GM12878 (cell line): ENCODE results near the gene SNF8.

Source experiments
- CEBPB ChIP-seq, 2 experiments: fragments of 150-350 bp in 1 of 2; IDR thresholded peaks; 2 replicates each; pipeline ENCODE4 v1.6.1; 2012 to 2014; ENCODE audit warnings: low read depth in 2 of 2, low read length in 2 of 2, borderline replicate concordance in 1 of 2, inconsistent platforms in 1 of 2
- JUND ChIP-seq: IDR thresholded peaks from 2 replicates; pipeline ENCODE4 v1.6.1; 2012; ENCODE audit warnings: low read depth, mild to moderate bottlenecking, low read length, improper control_type of control experiment, moderate library complexity
- KDM1A ChIP-seq: fragments of 200-600 bp; sonication (generic); IDR thresholded peaks from 2 replicates; pipeline ENCODE4 v1.6.1; 2016; ENCODE audit warnings: borderline replicate concordance
- SMAD5 ChIP-seq: IDR thresholded peaks from 2 replicates; pipeline ENCODE4 v1.6.1; 2016; ENCODE audit warnings: antibody characterized with exemption, low read depth
- ZNF24 ChIP-seq: fragments of 450-650 bp; IDR thresholded peaks from 2 replicates; pipeline ENCODE4 v1.6.1; 2017; ENCODE audit warnings: antibody characterized with exemption, mild to moderate bottlenecking
- TF ChIP-seq, protein P1 (sequence below), 3 experiments: IDR thresholded peaks in 2 of 3; conservative IDR thresholded peaks in 1 of 3; 2 replicates each; pipeline ENCODE4 v1.5.1; 2011; ENCODE audit warnings: low read depth in 3 of 3, low read length in 3 of 3, mild to moderate bottlenecking in 3 of 3, control low read depth in 2 of 3, moderate library complexity in 2 of 3, inconsistent platforms in 1 of 3, mixed read lengths in 1 of 3; ENCODE audit not compliant: control insufficient read depth in 2 of 3, insufficient read depth in 1 of 3; ENCODE audit errors: extremely low read depth in 1 of 3
- TF ChIP-seq, protein P2 (sequence below): IDR thresholded peaks from 2 replicates; pipeline ENCODE4 v1.6.1; 2012; ENCODE audit warnings: low read depth, low read length, improper control_type of control experiment
- TF ChIP-seq, protein P3 (sequence below): IDR thresholded peaks from 2 replicates; pipeline ENCODE4 v1.6.1; 2012; ENCODE audit warnings: low read depth, low read length, improper control_type of control experiment
- TF ChIP-seq, protein P4 (sequence below): IDR thresholded peaks from 2 replicates; pipeline ENCODE4 v1.6.1; 2012; ENCODE audit warnings: mild to moderate bottlenecking, low read depth, low read length

DNA sequence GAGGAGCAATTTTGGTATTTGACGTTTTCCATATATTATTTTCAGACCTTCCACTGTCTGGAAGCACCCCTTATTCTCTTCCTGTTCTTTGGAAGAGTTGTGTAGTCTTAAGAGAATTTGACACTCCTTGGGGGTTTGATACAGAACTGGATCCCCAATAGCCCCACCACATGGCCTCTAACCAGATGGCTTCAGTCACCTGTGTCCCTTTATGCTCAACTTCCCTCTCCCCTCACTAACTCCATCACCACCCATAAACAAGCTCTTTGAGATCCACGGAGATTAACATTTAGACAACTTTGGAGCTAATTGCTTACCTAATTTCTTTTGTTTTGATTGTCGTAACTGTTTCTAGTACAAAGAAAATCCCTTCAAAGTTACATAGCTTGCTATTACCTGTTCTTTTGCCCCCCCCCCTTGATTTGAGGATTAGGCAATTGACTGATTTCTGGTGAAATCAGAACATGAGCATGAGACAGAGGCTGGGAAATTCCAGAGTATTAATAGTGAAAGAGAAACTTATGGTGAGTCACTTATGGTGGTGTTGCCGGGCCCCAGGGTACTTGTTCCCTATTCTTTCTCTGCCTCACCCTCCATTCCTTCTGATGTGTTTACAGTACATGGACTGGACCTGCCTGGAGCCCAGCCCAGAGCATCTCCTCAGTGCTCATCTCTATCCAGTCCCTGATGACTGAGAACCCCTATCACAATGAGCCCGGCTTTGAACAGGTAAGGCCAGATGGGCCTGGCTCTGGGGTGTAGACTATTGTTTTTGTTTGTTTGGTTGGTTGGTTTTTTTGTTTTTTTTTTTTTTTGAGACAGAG lies 29.0 kb downstream of the SNF8 start:
- TF ChIP-seq, protein P1, sequence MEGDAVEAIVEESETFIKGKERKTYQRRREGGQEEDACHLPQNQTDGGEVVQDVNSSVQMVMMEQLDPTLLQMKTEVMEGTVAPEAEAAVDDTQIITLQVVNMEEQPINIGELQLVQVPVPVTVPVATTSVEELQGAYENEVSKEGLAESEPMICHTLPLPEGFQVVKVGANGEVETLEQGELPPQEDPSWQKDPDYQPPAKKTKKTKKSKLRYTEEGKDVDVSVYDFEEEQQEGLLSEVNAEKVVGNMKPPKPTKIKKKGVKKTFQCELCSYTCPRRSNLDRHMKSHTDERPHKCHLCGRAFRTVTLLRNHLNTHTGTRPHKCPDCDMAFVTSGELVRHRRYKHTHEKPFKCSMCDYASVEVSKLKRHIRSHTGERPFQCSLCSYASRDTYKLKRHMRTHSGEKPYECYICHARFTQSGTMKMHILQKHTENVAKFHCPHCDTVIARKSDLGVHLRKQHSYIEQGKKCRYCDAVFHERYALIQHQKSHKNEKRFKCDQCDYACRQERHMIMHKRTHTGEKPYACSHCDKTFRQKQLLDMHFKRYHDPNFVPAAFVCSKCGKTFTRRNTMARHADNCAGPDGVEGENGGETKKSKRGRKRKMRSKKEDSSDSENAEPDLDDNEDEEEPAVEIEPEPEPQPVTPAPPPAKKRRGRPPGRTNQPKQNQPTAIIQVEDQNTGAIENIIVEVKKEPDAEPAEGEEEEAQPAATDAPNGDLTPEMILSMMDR (IDR thresholded peaks at IDR 0.05 in 2 of 3, conservative IDR thresholded peaks at IDR 0.05 in 1 of 3; ENCODE audit: control insufficient read depth in 2 of 3, extremely low read depth in 1 of 3, insufficient read depth in 1 of 3, low read depth in 3 of 3, low read length in 3 of 3): no peak
- TF ChIP-seq, protein P2, sequence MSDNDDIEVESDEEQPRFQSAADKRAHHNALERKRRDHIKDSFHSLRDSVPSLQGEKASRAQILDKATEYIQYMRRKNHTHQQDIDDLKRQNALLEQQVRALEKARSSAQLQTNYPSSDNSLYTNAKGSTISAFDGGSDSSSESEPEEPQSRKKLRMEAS: no peak
- no peak for TF ChIP-seq ZNF24
- no peak for TF ChIP-seq KDM1A
- TF ChIP-seq, protein P3, sequence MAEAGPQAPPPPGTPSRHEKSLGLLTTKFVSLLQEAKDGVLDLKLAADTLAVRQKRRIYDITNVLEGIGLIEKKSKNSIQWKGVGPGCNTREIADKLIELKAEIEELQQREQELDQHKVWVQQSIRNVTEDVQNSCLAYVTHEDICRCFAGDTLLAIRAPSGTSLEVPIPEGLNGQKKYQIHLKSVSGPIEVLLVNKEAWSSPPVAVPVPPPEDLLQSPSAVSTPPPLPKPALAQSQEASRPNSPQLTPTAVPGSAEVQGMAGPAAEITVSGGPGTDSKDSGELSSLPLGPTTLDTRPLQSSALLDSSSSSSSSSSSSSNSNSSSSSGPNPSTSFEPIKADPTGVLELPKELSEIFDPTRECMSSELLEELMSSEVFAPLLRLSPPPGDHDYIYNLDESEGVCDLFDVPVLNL: no peak
- TF ChIP-seq, protein P4, sequence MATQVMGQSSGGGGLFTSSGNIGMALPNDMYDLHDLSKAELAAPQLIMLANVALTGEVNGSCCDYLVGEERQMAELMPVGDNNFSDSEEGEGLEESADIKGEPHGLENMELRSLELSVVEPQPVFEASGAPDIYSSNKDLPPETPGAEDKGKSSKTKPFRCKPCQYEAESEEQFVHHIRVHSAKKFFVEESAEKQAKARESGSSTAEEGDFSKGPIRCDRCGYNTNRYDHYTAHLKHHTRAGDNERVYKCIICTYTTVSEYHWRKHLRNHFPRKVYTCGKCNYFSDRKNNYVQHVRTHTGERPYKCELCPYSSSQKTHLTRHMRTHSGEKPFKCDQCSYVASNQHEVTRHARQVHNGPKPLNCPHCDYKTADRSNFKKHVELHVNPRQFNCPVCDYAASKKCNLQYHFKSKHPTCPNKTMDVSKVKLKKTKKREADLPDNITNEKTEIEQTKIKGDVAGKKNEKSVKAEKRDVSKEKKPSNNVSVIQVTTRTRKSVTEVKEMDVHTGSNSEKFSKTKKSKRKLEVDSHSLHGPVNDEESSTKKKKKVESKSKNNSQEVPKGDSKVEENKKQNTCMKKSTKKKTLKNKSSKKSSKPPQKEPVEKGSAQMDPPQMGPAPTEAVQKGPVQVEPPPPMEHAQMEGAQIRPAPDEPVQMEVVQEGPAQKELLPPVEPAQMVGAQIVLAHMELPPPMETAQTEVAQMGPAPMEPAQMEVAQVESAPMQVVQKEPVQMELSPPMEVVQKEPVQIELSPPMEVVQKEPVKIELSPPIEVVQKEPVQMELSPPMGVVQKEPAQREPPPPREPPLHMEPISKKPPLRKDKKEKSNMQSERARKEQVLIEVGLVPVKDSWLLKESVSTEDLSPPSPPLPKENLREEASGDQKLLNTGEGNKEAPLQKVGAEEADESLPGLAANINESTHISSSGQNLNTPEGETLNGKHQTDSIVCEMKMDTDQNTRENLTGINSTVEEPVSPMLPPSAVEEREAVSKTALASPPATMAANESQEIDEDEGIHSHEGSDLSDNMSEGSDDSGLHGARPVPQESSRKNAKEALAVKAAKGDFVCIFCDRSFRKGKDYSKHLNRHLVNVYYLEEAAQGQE: no peak
- no peak for TF ChIP-seq SMAD5
- TF ChIP-seq CEBPB (IDR thresholded peaks at IDR 0.05; ENCODE audit: borderline replicate concordance in 1 of 2, low read depth in 2 of 2, low read length in 2 of 2): peak in 1 of 2 experiments; percentile 20; a peak in 1 of 4 replicates
- peak; percentile 82 for TF ChIP-seq JUND
